ENCODE results near the gene TBC1D10A. TPM values are rescaled to one million over a fixed set of nuclear protein-coding genes. Genes with fewer than 3 reads are reported as not detected.

TBC1D10A gene
- total and polyA plus RNA-seq, 2 donors (not counting 1 experiment from before 2014, with no cell fraction given): 10.8 to 11.7 TPM

DNA sequence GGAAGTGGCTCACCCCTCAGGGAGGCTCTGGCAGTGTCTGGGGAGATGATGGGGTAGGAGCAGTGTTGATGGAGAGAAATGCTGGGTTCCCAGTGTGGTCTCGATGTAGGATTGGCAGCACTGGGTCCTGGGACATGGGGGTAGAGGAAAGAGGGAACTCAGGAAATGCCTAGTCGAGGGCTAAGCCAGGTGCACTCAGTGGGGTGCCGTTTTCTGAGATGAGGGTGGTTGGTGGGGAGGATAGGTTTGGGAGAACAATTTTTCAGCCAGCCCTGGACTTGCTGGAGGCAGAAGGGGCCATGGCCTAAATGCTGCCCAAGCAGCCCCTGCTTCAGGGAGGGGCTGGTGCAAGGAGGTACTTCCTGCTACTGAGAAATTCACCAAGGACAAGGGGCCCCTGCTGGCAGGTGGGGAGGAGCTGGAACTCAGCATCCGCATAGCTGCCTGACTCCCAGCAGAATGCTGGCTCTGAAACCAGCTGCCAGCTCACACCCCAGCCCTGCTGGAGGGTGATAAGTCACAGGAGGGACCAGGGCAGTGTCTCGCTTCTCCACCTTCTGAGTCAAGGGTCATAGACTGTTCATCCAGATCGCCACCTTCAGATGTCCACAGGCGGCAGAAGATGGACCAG lies 36.0 kb upstream of the TBC1D10A start:
- Histone ChIP-seq H3K9me3 (ENCODE audit: control insufficient read depth, insufficient read depth, low read depth, low read length) (no peaks in the 10 kb centered on the region), H2AFZ (ENCODE audit: low read length) (no peak overlapping the region), H3K79me2 (ENCODE audit: control insufficient read depth, insufficient read depth, low read length) (no peaks in the 10 kb centered on the region), H3K36me3 (ENCODE audit: control insufficient read depth, insufficient read depth, low read length) (no peaks in the 10 kb centered on the region), H3K27ac (ENCODE audit: insufficient read depth, low read length) (no peak overlapping the region), H3K4me2 (ENCODE audit: extremely low read depth, insufficient read depth, low read length) (no peak overlapping the region), H3K27me3 (ENCODE audit: control insufficient read depth, insufficient read depth, low read length) (no peaks in the 10 kb centered on the region), H4K20me1 (ENCODE audit: control insufficient read depth, extremely low read depth, insufficient read depth, low read length) (no peaks in the 10 kb centered on the region), H3K4me1 (ENCODE audit: control insufficient read depth, extremely low read depth, insufficient read depth, low read length) (no peaks in the 10 kb centered on the region), H3K4me3 (replicated peaks in 1 of 4; ENCODE audit: control extremely low read depth in 1 of 4, insufficient read depth in 1 of 4, low read depth in 3 of 4, low read length in 4 of 4) (no peak overlapping the region), H3K9ac (ENCODE audit: insufficient read depth, low read length) (no peak overlapping the region)
- no peak for DNase-seq (ENCODE audit: low read depth in 2 of 2)
- no peak for TF ChIP-seq EZH2 (IDR thresholded peaks at IDR 0.05; ENCODE audit: low read length, missing control alignments)
- TF ChIP-seq, protein P1, sequence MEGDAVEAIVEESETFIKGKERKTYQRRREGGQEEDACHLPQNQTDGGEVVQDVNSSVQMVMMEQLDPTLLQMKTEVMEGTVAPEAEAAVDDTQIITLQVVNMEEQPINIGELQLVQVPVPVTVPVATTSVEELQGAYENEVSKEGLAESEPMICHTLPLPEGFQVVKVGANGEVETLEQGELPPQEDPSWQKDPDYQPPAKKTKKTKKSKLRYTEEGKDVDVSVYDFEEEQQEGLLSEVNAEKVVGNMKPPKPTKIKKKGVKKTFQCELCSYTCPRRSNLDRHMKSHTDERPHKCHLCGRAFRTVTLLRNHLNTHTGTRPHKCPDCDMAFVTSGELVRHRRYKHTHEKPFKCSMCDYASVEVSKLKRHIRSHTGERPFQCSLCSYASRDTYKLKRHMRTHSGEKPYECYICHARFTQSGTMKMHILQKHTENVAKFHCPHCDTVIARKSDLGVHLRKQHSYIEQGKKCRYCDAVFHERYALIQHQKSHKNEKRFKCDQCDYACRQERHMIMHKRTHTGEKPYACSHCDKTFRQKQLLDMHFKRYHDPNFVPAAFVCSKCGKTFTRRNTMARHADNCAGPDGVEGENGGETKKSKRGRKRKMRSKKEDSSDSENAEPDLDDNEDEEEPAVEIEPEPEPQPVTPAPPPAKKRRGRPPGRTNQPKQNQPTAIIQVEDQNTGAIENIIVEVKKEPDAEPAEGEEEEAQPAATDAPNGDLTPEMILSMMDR (conservative IDR thresholded peaks at IDR 0.05 in 1 of 2, IDR thresholded peaks at IDR 0.05 in 1 of 2; ENCODE audit: low read depth in 1 of 2, low read length in 2 of 2): no peak

DNA sequence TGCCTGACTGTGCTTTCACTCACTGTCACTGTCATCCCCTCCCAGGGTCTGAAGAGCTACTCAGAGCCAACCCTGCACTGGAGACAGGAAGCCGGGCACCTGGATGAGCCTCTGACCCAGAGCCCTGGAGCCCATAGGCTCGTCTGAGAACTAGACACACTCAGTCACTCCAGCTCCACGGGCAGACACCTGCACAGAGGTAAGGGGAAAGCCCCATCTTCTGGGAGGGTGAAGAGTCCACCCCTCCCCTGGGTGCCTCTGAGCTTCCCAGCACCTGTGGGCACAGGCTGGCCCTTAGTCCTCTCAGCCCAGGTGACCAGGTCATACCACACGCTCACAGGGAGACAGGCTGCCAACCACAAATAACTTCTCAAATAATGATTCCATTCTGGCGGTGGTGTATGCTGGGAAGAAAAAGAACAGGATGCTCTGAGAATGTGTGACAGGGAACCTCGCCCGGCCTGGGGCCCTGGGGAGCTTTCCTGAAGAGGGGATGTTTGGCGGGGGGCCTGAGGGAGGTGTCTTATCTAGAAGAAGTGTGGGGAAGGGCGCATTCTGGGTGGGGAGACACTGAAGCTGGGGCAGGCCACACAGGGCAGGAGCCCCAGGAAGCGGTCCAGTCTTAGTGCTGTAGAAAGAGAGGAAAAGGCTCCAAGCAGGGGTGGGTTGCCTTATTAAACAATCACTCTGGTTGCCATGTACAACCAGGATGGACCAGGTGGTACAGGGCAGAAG lies 35.3 kb upstream of the TBC1D10A start:
- Histone ChIP-seq H3K4me2 (ENCODE audit: extremely low read depth, insufficient read depth, low read length) (no peak overlapping the region), H3K9me3 (ENCODE audit: control insufficient read depth, insufficient read depth, low read depth, low read length) (no peaks in the 10 kb centered on the region), H3K4me3 (replicated peaks in 1 of 4; ENCODE audit: control extremely low read depth in 1 of 4, insufficient read depth in 1 of 4, low read depth in 3 of 4, low read length in 4 of 4) (no peak overlapping the region), H3K27me3 (ENCODE audit: control insufficient read depth, insufficient read depth, low read length) (no peaks in the 10 kb centered on the region), H3K36me3 (ENCODE audit: control insufficient read depth, insufficient read depth, low read length) (no peaks in the 10 kb centered on the region), H2AFZ (ENCODE audit: low read length) (no peak overlapping the region), H3K9ac (ENCODE audit: insufficient read depth, low read length) (no peak overlapping the region), H3K27ac (ENCODE audit: insufficient read depth, low read length) (no peak overlapping the region), H4K20me1 (ENCODE audit: control insufficient read depth, extremely low read depth, insufficient read depth, low read length) (no peaks in the 10 kb centered on the region), H3K79me2 (ENCODE audit: control insufficient read depth, insufficient read depth, low read length) (no peaks in the 10 kb centered on the region), H3K4me1 (ENCODE audit: control insufficient read depth, extremely low read depth, insufficient read depth, low read length) (no peaks in the 10 kb centered on the region)
- no peak for TF ChIP-seq EZH2 (IDR thresholded peaks at IDR 0.05; ENCODE audit: low read length, missing control alignments)
- TF ChIP-seq, protein P1 (conservative IDR thresholded peaks at IDR 0.05 in 1 of 2, IDR thresholded peaks at IDR 0.05 in 1 of 2; ENCODE audit: low read depth in 1 of 2, low read length in 2 of 2): no peak
- DNase-seq (ENCODE audit: low read depth in 2 of 2): no peak

- DNase-seq (ENCODE audit: low read depth in 2 of 2): no peak
- Histone ChIP-seq H3K4me2 (ENCODE audit: extremely low read depth, insufficient read depth, low read length) (no peak overlapping the region), H3K79me2 (ENCODE audit: control insufficient read depth, insufficient read depth, low read length) (peaks cover 29% of the 10 kb centered on the region), H3K4me3 (replicated peaks in 1 of 4; ENCODE audit: control extremely low read depth in 1 of 4, insufficient read depth in 1 of 4, low read depth in 3 of 4, low read length in 4 of 4) (no peak overlapping the region), H3K36me3 (ENCODE audit: control insufficient read depth, insufficient read depth, low read length) (peaks cover 3% of the 10 kb centered on the region), H3K27me3 (ENCODE audit: control insufficient read depth, insufficient read depth, low read length) (no peaks in the 10 kb centered on the region), H3K27ac (ENCODE audit: insufficient read depth, low read length) (no peak overlapping the region), H2AFZ (ENCODE audit: low read length) (no peak overlapping the region), H4K20me1 (ENCODE audit: control insufficient read depth, extremely low read depth, insufficient read depth, low read length) (no peaks in the 10 kb centered on the region), H3K9me3 (ENCODE audit: control insufficient read depth, insufficient read depth, low read depth, low read length) (no peaks in the 10 kb centered on the region), H3K9ac (ENCODE audit: insufficient read depth, low read length) (no peak overlapping the region), H3K4me1 (ENCODE audit: control insufficient read depth, extremely low read depth, insufficient read depth, low read length) (no peaks in the 10 kb centered on the region)
- TF ChIP-seq, protein P1 (conservative IDR thresholded peaks at IDR 0.05 in 1 of 2, IDR thresholded peaks at IDR 0.05 in 1 of 2; ENCODE audit: low read depth in 1 of 2, low read length in 2 of 2): no peak
- no peak for TF ChIP-seq EZH2 (IDR thresholded peaks at IDR 0.05; ENCODE audit: low read length, missing control alignments)
Observed at GRCh38 chr22:30358541-30358940, 31.8 kb upstream of the TBC1D10A start.
